ENCODE measurements around the gene JPH2. TPM values are rescaled to one million over a fixed set of nuclear protein-coding genes. Genes with fewer than 3 reads are reported as not detected.

The JPH2 gene
- total RNA-seq, 1 experiment from 2014 or later: 39.3 TPM

Other genes with a start within 250 kb of the JPH2 start
- 77.3 and 83.3 TPM in 2 replicates for gene OSER1, start 23.6 kb upstream of the JPH2 start, total RNA-seq (2014; rRNA removed; shearing (Covaris generic))
- gene GDAP1L1, start 60.1 kb upstream of the JPH2 start, total RNA-seq (2014; rRNA removed; shearing (Covaris generic)): 0.42 TPM in 1 of 2 replicates, not detected in the other
- 4.6 and 7.4 TPM in 2 replicates for gene FITM2, start 124.0 kb upstream of the JPH2 start, total RNA-seq (2014; rRNA removed; shearing (Covaris generic))
- not detected in 2 replicates for gene R3HDML, start 149.9 kb upstream of the JPH2 start, total RNA-seq (2014; rRNA removed; shearing (Covaris generic))
- gene HNF4A, start 168.5 kb upstream of the JPH2 start, total RNA-seq (2014; rRNA removed; shearing (Covaris generic)): not detected in 2 replicates

All from M059J (cell line).